Neural crest cell (in vitro differentiated cells): ENCODE data around the gene KRTAP10-4. TPM values are rescaled to one million over a fixed set of nuclear protein-coding genes. Genes with fewer than 3 reads are reported as not detected.
"Not testable (repeated sequence)": the region's sequence is repeated elsewhere in the genome, so short reads cannot be mapped to it uniquely, and the experiment has no call there.

Experiments used
- DNase-seq: peaks from one replicate; pipeline ENCODE4 v3.0.0; 2021; ENCODE audit warnings: low read depth, mixed read lengths, low spot score
- H3K27ac Mint-ChIP-seq: one replicate; pipeline ENCODE4 v1.8.0; 2021; ENCODE audit warnings: mild to moderate bottlenecking, mixed read lengths; ENCODE audit not compliant: unreplicated experiment
- H3K27me3 Mint-ChIP-seq: 2 replicates; pipeline ENCODE4 v1.8.0; 2021; ENCODE audit warnings: low read depth, mild to moderate bottlenecking, mixed read lengths
- H3K36me3 Mint-ChIP-seq: 2 replicates; pipeline ENCODE4 v1.8.0; 2021; ENCODE audit warnings: low read depth, mild to moderate bottlenecking, mixed read lengths
- H3K4me1 Mint-ChIP-seq: 2 replicates; pipeline ENCODE4 v1.8.0; 2021; ENCODE audit warnings: mixed read lengths
- H3K4me3 Mint-ChIP-seq: one replicate; pipeline ENCODE4 v1.8.0; 2021; ENCODE audit warnings: mild to moderate bottlenecking, mixed read lengths
- H3K9me3 Mint-ChIP-seq: 2 replicates; pipeline ENCODE4 v1.8.0; 2021; ENCODE audit warnings: mixed read lengths
- total RNA-seq: library from RNA; stranded (reverse); gene quantifications from 2 replicates; pipeline ENCODE4 v1.2.1, GENCODE V29; 2021
- TF ChIP-seq, protein P1 (sequence below): fragments of 200-600 bp; sonication (generic); conservative IDR thresholded peaks from 2 replicates; pipeline ENCODE4 v1.5.0; 2021; ENCODE audit warnings: antibody characterized with exemption, mild to moderate bottlenecking

The KRTAP10-4 gene
- total RNA-seq, 1 donor from 2014 or later: not detected

DNA sequence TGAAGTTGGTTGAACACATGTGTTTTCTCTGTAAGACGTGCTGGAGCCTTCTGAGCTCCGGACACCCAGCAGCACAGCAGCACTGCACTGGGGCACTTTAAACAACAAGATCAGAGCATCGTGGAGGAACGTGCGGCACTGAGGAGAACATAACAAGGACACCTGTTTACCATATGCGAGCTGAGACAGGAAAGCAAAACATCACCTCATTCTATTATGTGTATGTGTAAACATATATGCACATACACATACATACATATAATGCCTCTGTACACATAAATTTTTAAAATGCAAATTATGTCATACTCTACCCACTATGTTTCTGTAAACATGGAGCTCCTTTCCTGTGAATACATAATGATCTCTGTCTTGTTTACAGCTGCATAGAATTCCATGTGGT lies 22.0 kb downstream of the KRTAP10-4 start:
- H3K4me3 Mint-ChIP-seq: no peak overlapping the region
- no peaks in the 10 kb centered on the region for H3K27me3 Mint-ChIP-seq
- no peak overlapping the region for H3K27ac Mint-ChIP-seq
- H3K4me1 Mint-ChIP-seq: peaks cover 26% of the 10 kb centered on the region
- H3K36me3 Mint-ChIP-seq: no peaks in the 10 kb centered on the region
- H3K9me3 Mint-ChIP-seq: no peaks in the 10 kb centered on the region
- TF ChIP-seq, protein P1, sequence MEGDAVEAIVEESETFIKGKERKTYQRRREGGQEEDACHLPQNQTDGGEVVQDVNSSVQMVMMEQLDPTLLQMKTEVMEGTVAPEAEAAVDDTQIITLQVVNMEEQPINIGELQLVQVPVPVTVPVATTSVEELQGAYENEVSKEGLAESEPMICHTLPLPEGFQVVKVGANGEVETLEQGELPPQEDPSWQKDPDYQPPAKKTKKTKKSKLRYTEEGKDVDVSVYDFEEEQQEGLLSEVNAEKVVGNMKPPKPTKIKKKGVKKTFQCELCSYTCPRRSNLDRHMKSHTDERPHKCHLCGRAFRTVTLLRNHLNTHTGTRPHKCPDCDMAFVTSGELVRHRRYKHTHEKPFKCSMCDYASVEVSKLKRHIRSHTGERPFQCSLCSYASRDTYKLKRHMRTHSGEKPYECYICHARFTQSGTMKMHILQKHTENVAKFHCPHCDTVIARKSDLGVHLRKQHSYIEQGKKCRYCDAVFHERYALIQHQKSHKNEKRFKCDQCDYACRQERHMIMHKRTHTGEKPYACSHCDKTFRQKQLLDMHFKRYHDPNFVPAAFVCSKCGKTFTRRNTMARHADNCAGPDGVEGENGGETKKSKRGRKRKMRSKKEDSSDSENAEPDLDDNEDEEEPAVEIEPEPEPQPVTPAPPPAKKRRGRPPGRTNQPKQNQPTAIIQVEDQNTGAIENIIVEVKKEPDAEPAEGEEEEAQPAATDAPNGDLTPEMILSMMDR: no peak
- DNase-seq: no peak

DNA sequence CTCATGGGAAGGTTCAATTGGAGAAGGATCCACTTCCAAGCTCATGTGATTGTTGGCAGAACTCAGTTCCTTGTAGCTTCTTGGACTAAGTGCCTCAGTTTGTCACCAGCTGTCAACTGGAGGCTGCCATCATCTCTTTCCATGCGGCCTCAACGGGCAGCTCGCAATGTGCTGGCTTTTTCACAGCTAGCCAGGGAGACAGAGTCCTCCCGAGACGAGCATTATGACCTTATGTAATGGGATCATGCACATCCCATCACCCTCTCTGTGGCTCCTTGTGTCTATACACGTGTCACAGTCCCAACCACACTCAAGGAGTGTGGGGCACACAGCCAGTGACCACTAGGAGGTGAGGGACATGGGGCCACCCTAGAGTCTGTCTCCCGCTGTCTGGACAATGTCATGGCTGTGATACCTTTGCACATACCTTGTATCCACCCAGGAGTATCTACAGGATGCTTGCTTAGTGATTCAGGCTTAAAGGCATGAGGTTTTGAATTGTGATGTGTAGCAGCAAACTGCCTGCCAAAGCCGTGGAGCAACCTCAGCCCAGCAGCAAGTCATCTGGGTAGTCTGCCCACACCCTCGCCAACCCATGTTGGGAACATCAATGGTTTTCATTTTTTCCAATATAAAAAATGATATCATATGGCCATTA lies 22.7 kb downstream of the KRTAP10-4 start:
- Mint-ChIP-seq H3K9me3 (no peaks in the 10 kb centered on the region), H3K36me3 (no peaks in the 10 kb centered on the region), H3K27me3 (no peaks in the 10 kb centered on the region), H3K4me1 (peaks cover 26% of the 10 kb centered on the region), H3K4me3 (no peak overlapping the region), H3K27ac (no peak overlapping the region)
- DNase-seq: no peak
- TF ChIP-seq, protein P1: no peak

GRCh38 chr21:44598061-44598460 lies 24.5 kb downstream of the KRTAP10-4 start:
- DNase-seq: no peak
- H3K9me3 Mint-ChIP-seq: no peaks in the 10 kb centered on the region
- H3K27ac Mint-ChIP-seq: peak overlapping the region; percentile 69
- peaks cover 26% of the 10 kb centered on the region for H3K4me1 Mint-ChIP-seq
- TF ChIP-seq, protein P1: no peak
- H3K36me3 Mint-ChIP-seq: no peaks in the 10 kb centered on the region
- no peaks in the 10 kb centered on the region for H3K27me3 Mint-ChIP-seq
- H3K4me3 Mint-ChIP-seq: peak overlapping the region; percentile 60

DNA sequence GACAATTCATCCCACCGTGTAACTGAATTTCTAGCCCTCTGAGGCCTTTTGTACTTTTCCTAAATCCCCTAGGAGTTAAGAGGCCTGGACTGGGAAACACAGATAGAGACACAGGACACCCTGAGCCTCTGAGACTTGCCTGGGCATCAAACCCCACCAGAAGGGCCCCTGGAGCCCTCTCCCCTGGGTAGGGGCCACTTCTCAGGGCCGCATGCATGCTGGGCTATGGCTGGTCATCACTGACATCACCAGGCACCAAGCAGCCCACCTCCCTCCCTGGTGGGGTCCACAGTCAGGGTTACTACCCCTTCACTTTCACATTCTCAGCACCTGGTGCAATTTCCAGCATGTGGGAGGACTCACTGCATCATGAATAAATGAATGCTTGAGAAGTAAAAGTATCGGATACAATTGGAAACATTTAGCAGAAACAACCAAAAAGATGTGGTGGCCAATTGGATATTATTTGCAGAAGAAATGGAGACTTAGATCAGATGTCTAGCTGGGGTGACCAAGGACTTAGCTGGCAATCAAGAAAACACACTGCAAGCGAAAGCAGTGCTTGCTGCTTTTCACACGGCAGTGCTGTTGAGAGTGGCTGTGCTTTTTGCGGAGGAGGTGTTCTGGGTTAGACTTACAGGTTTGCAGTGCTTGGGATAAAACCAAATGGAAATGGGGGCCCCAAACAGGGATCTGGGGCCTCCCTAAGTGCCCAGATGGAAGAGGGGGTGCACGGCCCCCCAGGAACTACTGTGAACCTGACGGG lies 25.9 kb downstream of the KRTAP10-4 start:
- TF ChIP-seq, protein P1: no peak
- H3K27me3 Mint-ChIP-seq: peaks cover 5% of the 10 kb centered on the region
- H3K27ac Mint-ChIP-seq: peak overlapping the region; percentile 30
- no peak for DNase-seq
- H3K36me3 Mint-ChIP-seq: no peaks in the 10 kb centered on the region
- no peak overlapping the region for H3K4me3 Mint-ChIP-seq
- peaks cover under 1% of the 10 kb centered on the region for H3K9me3 Mint-ChIP-seq
- H3K4me1 Mint-ChIP-seq: peaks cover 13% of the 10 kb centered on the region

- H3K9me3 Mint-ChIP-seq, DNase-seq, H3K36me3 Mint-ChIP-seq, H3K4me3 Mint-ChIP-seq: not testable (repeated sequence)
- peaks cover 12% of the 10 kb centered on the region for H3K4me1 Mint-ChIP-seq
- peaks cover 13% of the 10 kb centered on the region for H3K27me3 Mint-ChIP-seq
- peak within 1 kb of the TSS; percentile 30 for H3K27ac Mint-ChIP-seq
These were observed 26.8 kb downstream of the KRTAP10-4 start, which contains the start of gene KRTAP10-7 for GRCh38 chr21:44600118-44600978. TSS of gene KRTAP10-7 (plus strand) at chr21:44600597. CDS start at chr21:44600622, 25 bp downstream.

DNA sequence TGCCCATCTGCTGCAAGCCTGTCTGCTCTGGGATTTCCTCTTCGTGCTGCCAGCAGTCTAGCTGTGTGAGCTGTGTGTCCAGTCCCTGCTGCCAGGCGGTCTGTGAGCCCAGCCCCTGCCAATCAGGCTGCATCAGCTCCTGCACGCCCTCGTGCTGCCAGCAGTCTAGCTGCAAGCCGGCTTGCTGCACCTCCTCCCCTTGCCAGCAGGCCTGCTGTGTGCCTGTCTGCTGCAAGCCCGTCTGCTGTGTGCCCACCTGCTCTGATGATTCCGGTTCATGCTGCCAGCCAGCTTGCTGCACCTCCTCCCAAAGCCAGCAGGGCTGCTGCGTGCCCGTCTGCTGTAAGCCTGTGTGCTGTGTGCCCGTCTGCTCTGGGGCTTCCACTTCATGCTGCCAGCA lies 27.6 kb downstream of the KRTAP10-4 start:
- Mint-ChIP-seq H3K27me3 (peaks cover 18% of the 10 kb centered on the region), H3K4me1 (peaks cover 12% of the 10 kb centered on the region)
- not testable (repeated sequence) for H3K9me3 Mint-ChIP-seq, H3K4me3 Mint-ChIP-seq, H3K27ac Mint-ChIP-seq, DNase-seq, H3K36me3 Mint-ChIP-seq
